GM23248 (cell line): Measurements from ENCODE around the gene TBATA. TPM values are rescaled to one million over a fixed set of nuclear protein-coding genes. Genes with fewer than 3 reads are reported as not detected.

ENCODE experiments used
- DNase-seq: peaks from one replicate; pipeline ENCODE4 v3.0.0-alpha.2; 2015
- H2AFZ ChIP-seq: fragments of 200-600 bp; sonication (generic); 2 replicates; pipeline ENCODE4 v1.6.1; 2016; ENCODE audit warnings: antibody characterized with exemption
- H3F3A ChIP-seq: fragments of 200-600 bp; sonication (generic); 2 replicates; pipeline ENCODE4 v1.6.1; 2016; ENCODE audit warnings: mild to moderate bottlenecking, antibody characterized with exemption, mixed run types; ENCODE audit not compliant: insufficient read depth
- H3K27ac ChIP-seq: fragments of 200-600 bp; sonication (generic); 2 replicates; pipeline ENCODE4 v1.5.1; 2016; ENCODE audit warnings: mild to moderate bottlenecking
- H3K27me3 ChIP-seq: fragments of 200-600 bp; sonication (generic); replicated peaks from 2 replicates; pipeline ENCODE4 v1.6.1; 2016; ENCODE audit warnings: mild to moderate bottlenecking; ENCODE audit not compliant: insufficient read depth
- H3K36me3 ChIP-seq: fragments of 200-600 bp; sonication (generic); 2 replicates; pipeline ENCODE4 v1.6.1; 2016; ENCODE audit warnings: low read depth, mild to moderate bottlenecking
- H3K4me1 ChIP-seq: fragments of 200-600 bp; sonication (generic); 2 replicates; pipeline ENCODE4 v1.6.1; 2016; ENCODE audit warnings: mild to moderate bottlenecking; ENCODE audit not compliant: insufficient read depth
- H3K4me2 ChIP-seq: fragments of 200-600 bp; sonication (generic); one replicate; pipeline ENCODE4 v1.6.1; 2016; ENCODE audit warnings: mild to moderate bottlenecking; ENCODE audit not compliant: unreplicated experiment
- H3K4me3 ChIP-seq: fragments of 200-600 bp; sonication (generic); 2 replicates; pipeline ENCODE4 v1.5.1; 2016; ENCODE audit warnings: mild to moderate bottlenecking
- H3K79me2 ChIP-seq: fragments of 200-600 bp; sonication (generic); 2 replicates; pipeline ENCODE4 v1.6.1; 2016; ENCODE audit warnings: mild to moderate bottlenecking; ENCODE audit not compliant: insufficient read depth
- H3K9ac ChIP-seq: fragments of 200-600 bp; sonication (generic); 2 replicates; pipeline ENCODE4 v1.6.1; 2016; ENCODE audit warnings: mild to moderate bottlenecking
- H3K9me2 ChIP-seq: fragments of 200-600 bp; sonication (generic); 2 replicates; pipeline ENCODE4 v1.6.1; 2016; ENCODE audit warnings: mixed run types, mild to moderate bottlenecking, moderate library complexity; ENCODE audit not compliant: insufficient read depth
- H3K9me3 ChIP-seq: fragments of 200-600 bp; sonication (generic); one replicate; pipeline ENCODE4 v1.6.1; 2017; ENCODE audit warnings: low read depth
- H4K20me1 ChIP-seq: fragments of 200-600 bp; sonication (generic); 2 replicates; pipeline ENCODE4 v1.6.0; 2016; ENCODE audit not compliant: insufficient read depth
- EZH2 ChIP-seq: fragments of 200-600 bp; sonication (generic); IDR thresholded peaks from 2 replicates; pipeline ENCODE4 v1.6.1; 2018; ENCODE audit warnings: antibody characterized with exemption, mild to moderate bottlenecking; ENCODE audit not compliant: insufficient read depth, poor library complexity, severe bottlenecking
- EZH2phosphoT487 ChIP-seq: fragments of 200-600 bp; sonication (generic); IDR thresholded peaks from 2 replicates; pipeline ENCODE4 v1.6.1; 2018; ENCODE audit warnings: antibody characterized with exemption, moderate library complexity, mild to moderate bottlenecking, low read depth; ENCODE audit not compliant: insufficient read depth
- WGBS, 2 experiments: methylation state at CpG; one replicate each; pipeline ENCODE4 v1.1.6; 2015 to 2017; ENCODE audit warnings: low lambda C conversion rate in 2 of 2, low coverage in 1 of 2; ENCODE audit errors: missing lambda C conversion rate in 2 of 2; 5-methylcytosine and 5-hydroxymethylcytosine counted together
- in situ Hi-C: fragments of 300-500 bp; cut with MboI; formaldehyde crosslinking; loops from 2 replicates; pipeline ENCODE4 v1.15.0; 2020
- polyA plus RNA-seq: library from polyadenylated mRNA; unstranded; fragments of >200 nt; fragmentation: Nextera tagmentation; extraction: Ambion mirVana; gene quantifications from 2 replicates; pipeline ENCODE4 v1.2.1, GENCODE V29; 2016
- total RNA-seq: library from RNA; depleted of rRNA; stranded (reverse); fragments of >200 nt; shearing (Covaris generic); gene quantifications from 2 replicates; pipeline ENCODE4 v1.2.3, GENCODE V29; 2014

TBATA gene
- total and polyA plus RNA-seq, 2 experiments from 2014 or later = not detected

DNA sequence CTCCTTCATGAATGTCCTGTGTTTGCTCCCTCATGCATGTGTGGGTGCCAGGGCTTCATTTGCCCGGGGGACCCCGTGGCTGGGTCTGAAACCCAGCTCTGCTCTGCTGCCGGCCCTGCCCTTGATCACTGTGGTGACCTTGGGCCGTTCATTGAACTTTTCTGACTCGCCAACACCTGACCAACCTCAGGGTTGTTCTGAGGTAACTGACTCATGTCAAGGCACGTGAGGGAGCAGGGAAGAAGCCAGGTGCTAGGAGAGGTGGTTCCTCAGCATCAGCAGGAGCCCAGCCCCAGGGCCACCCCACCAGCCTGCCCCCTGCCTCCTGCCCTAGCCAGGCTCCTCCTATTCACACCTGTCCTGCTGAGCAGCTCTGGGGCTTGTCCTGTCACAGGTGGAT, 47.9 kb downstream of the TBATA start:
- H3K9me2 ChIP-seq = no peaks in the 10 kb centered on the region
- TF ChIP-seq EZH2phosphoT487 (no peak), EZH2 (no peak)
- no peak overlapping the region for H3K27ac ChIP-seq
- H3K4me3 ChIP-seq = no peak overlapping the region
- H3K36me3 ChIP-seq = no peaks in the 10 kb centered on the region
- H4K20me1 ChIP-seq = no peaks in the 10 kb centered on the region
- H3K27me3 ChIP-seq = no peaks in the 10 kb centered on the region
- no peak overlapping the region for H2AFZ ChIP-seq
- no peak for DNase-seq
- in situ Hi-C loops = no loop called here
- no peaks in the 10 kb centered on the region for H3K9me3 ChIP-seq
- H3K79me2 ChIP-seq = no peaks in the 10 kb centered on the region
- no peaks in the 10 kb centered on the region for H3F3A ChIP-seq
- H3K4me1 ChIP-seq = no peaks in the 10 kb centered on the region
- no peak overlapping the region for H3K4me2 ChIP-seq
- no peak overlapping the region for H3K9ac ChIP-seq
- WGBS, 2 experiments = 80 to 82% methylated on average over 6 of the region's 6 CpGs

- Histone ChIP-seq H3K27ac (no peak overlapping the region), H3K9me3 (no peaks in the 10 kb centered on the region), H3K9me2 (no peaks in the 10 kb centered on the region), H3K27me3 (no peaks in the 10 kb centered on the region), H3K36me3 (no peaks in the 10 kb centered on the region), H3F3A (no peaks in the 10 kb centered on the region), H3K4me3 (no peak overlapping the region), H3K9ac (no peak overlapping the region), H3K4me1 (no peaks in the 10 kb centered on the region), H4K20me1 (no peaks in the 10 kb centered on the region), H2AFZ (no peak overlapping the region), H3K79me2 (no peaks in the 10 kb centered on the region), H3K4me2 (no peak overlapping the region)
- TF ChIP-seq EZH2 (no peak), EZH2phosphoT487 (no peak)
- no peak for DNase-seq
- 85 to 94% methylated on average over 3 of the region's 3 CpGs for WGBS, 2 experiments
- in situ Hi-C loops = no loop called here
Observed at GRCh38 chr10:70736525-70736924, 48.7 kb downstream of the TBATA start.

- Histone ChIP-seq H3K79me2 (no peaks in the 10 kb centered on the region), H3K36me3 (no peaks in the 10 kb centered on the region), H3K4me3 (no peak overlapping the region), H3F3A (no peaks in the 10 kb centered on the region), H3K27me3 (no peaks in the 10 kb centered on the region), H2AFZ (no peak overlapping the region), H3K9me2 (no peaks in the 10 kb centered on the region), H3K4me2 (no peak overlapping the region), H3K27ac (no peak overlapping the region), H3K9ac (no peak overlapping the region), H4K20me1 (no peaks in the 10 kb centered on the region), H3K9me3 (no peaks in the 10 kb centered on the region), H3K4me1 (no peaks in the 10 kb centered on the region)
- TF ChIP-seq EZH2phosphoT487 (no peak), EZH2 (no peak)
- DNase-seq = no peak
- 98 to 100% methylated on average over 3 of the region's 3 CpGs for WGBS, 2 experiments
- in situ Hi-C loops = no loop called here
Observed at GRCh38 chr10:70735161-70735560, 50.0 kb downstream of the TBATA start.

DNA sequence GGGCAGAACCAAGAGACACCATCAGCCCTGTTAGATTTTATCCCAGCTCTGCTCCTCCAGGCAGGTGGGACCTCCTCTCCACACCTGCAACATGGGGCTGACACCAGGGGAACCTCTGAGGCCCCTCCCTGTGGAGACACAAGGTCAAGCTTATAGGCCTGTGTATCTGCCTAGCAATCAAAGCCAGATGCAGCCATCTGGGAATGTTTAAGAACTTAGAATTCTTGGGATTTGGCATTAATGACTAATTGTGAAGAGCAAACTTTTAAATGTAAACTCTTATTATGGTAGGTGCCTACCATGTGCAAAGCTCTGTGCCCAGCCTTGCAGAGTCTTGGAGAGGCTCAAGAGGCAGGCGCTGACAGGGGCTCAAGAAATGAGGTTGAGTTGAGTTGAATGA, 52.1 kb downstream of the TBATA start:
- in situ Hi-C loops = no loop called here
- H3K4me1 ChIP-seq = no peaks in the 10 kb centered on the region
- no peaks in the 10 kb centered on the region for H3K79me2 ChIP-seq
- WGBS, 2 experiments = 95 to 100% methylated on average over 1 of the region's 1 CpG
- TF ChIP-seq EZH2 (no peak), EZH2phosphoT487 (no peak)
- no peaks in the 10 kb centered on the region for H3K36me3 ChIP-seq
- H3K4me3 ChIP-seq = no peak overlapping the region
- no peaks in the 10 kb centered on the region for H3K9me2 ChIP-seq
- no peaks in the 10 kb centered on the region for H3K27me3 ChIP-seq
- no peak overlapping the region for H3K27ac ChIP-seq
- H4K20me1 ChIP-seq = no peaks in the 10 kb centered on the region
- no peak overlapping the region for H3K4me2 ChIP-seq
- H3K9ac ChIP-seq = no peak overlapping the region
- no peaks in the 10 kb centered on the region for H3F3A ChIP-seq
- H2AFZ ChIP-seq = no peak overlapping the region
- H3K9me3 ChIP-seq = no peaks in the 10 kb centered on the region
- DNase-seq = peak; percentile 28

DNA sequence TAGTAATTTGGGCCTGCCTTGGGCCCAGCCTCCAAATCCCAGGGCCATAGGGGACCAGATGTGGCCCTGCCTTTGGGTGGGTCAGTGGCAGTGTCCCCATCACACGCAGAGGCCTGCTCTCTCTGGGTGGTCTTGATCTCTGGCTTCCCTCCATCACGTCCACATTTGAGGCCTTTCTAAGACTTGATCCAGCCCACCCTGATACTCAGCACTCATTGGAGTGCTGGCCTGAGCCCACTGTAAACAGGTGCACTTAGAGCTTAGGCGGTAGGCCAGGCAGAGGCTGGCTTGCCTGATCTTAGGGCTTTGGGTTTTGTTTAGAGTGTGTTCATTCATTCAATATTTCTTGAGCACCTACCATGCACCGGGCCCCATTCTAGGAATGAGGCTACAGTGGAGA, 52.6 kb downstream of the TBATA start:
- Histone ChIP-seq H4K20me1 (no peaks in the 10 kb centered on the region), H3K9me2 (no peaks in the 10 kb centered on the region), H3F3A (no peaks in the 10 kb centered on the region), H3K4me2 (no peak overlapping the region), H3K4me1 (no peaks in the 10 kb centered on the region), H2AFZ (no peak overlapping the region), H3K27me3 (no peaks in the 10 kb centered on the region), H3K79me2 (no peaks in the 10 kb centered on the region), H3K4me3 (no peak overlapping the region), H3K36me3 (no peaks in the 10 kb centered on the region), H3K9ac (no peak overlapping the region), H3K27ac (no peak overlapping the region), H3K9me3 (no peaks in the 10 kb centered on the region)
- no peak for DNase-seq
- in situ Hi-C loops = no loop called here
- WGBS, 2 experiments = 97 to 98% methylated on average over 4 of the region's 4 CpGs
- TF ChIP-seq EZH2 = no peak
- TF ChIP-seq EZH2phosphoT487 = no peak
